Measurements from ENCODE around the gene SNX3. TPM values are rescaled to one million over a fixed set of nuclear protein-coding genes. Genes with fewer than 3 reads are reported as not detected.
"Not testable (repeated sequence)": the region's sequence is repeated elsewhere in the genome, so short reads cannot be mapped to it uniquely, and the experiment has no call there.

SNX3 gene
- total RNA-seq, 2 experiments from 2014 or later, result 85.5 to 85.6 TPM

DNA sequence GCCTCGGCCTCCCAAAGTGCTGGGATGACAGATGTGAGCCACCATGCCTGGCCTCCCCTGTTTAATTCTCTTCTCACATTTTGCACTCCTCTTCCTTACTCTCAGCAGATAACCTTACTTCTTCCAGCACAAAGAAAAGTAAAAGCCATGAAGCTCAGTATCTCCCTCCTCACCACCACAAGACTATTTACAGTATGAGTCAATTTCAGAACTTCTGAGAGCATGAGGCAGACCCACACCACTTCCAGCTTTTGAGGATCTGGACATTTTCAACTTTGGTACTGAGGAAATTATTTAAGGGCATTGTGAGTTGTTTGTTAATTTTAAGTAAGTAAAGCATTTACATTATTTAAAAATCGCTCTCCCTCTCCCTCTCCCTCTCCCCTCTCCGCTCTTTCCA, 8.0 kb upstream of the SNX3 start:
- CTCF ChIA-PET, result no interaction called here
- POLR2A ChIA-PET, result no interaction called here

DNA sequence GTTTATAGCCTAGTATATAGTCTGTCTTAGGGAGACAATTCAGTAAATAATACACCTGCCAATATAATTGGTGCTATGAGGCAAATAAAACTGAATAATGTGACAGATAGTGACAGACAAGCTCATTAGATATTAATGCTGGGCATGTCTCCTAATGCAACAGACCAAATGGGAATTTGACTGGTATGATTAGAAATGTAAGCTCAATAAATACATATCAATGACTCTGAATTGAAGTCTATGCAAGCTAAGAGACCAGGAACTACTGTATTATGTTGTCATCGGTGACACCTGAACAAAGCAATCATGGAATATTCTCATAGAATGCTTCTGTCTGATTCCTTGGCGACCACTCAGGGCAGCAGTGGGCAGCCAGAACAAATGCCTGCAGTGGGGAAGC, 2.5 kb upstream of the SNX3 start:
- POLR2A ChIA-PET, result no interaction called here
- CTCF ChIA-PET, result interaction anchor here (0.9 kb wide), 1 partner anchor 8 kb away, joined by 3 read pairs; no protein-coding TSS in a partner anchor

DNA sequence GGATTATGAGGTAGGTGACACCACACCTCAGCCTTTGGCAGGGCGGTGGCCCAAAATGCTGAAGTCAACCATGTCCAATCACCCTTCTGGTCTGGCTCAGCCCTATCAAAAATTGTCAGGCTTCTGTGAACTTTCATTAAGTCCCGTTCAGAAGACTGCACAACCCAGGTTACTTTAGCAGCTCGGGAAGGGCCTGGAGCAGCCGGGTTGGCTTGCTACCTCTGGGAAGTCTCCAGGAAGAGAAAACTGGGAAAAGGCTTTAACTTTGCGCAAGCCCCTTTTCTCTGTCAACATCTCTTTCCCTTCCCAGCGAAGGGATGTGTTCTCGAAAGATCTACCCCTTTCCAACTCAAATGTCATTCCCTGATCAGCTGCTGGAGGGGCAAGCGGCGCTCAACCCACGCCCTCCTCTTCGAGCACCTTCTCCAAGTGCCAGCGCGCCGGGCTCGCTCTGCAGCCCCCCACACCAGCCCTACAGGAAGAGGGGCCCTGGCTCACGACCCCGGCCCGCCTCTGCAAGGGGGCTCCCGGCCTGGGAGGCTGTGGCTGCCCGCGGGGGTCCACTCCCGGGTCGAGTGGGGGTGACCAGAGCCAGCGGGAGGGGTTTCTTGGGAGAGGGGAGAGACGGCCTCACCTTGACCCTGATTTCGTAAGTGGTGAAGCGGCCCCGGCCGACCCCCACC, 573 bp downstream of the SNX3 start:
- CTCF ChIA-PET, result interaction anchor here (1.2 kb wide), 1 partner anchor 19 kb away, joined by 3 read pairs; no protein-coding TSS in a partner anchor
- POLR2A ChIA-PET, result interaction anchor here (0.8 to 1.2 kb wide), 2 partner anchors 9 to 35 kb away, joined by 3 to 7 read pairs; no protein-coding TSS in a partner anchor

DNA sequence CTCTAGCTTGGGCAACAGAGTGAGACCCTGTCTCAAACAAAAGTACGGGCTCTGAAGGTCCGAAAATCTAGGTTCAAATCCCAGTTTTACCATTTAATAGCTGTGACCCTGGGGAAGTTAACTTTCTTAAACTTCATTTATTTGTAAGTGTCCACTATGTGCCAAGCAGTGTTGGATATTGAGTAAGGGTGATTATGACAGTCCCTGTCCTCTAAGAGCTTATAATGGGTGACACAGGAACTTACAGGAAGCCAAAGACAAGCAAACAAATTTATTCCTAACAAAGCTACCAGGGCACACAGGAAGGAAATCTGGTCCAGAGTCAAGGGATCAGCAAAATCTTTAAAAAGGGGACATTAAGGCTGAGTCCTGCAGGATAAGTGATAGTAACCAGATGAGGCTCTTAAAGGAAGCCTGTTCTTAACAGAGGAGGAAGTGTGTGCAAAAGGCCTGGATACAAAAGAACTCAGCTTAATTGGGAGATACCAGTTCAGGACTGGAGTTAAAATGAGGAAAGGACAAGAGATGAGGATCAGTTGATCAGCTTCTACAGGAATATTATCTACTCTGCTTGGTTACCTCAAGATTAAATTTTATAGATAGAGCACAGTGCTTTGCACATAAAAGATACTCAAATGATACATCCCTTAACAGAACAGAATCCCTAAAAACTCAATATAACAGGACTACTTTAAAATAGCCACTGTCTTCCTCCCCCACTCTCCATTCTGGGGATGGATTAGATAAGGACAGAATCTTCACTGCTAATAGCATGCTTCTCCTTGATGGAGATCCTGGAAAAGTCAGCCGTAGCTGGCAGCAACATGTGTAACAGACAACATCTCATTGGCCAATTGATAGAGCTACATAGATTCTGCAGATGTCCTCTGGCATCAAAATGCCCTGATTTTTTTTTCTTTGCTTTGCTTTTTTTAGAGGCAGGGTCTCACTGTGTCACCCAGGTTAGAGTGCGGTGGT, 6.1 kb downstream of the SNX3 start:
- ChIA-PET POLR2A (no interaction called here), CTCF (interaction anchor here (1.1 kb wide), 1 partner anchor 9 kb away, joined by 3 read pairs; no protein-coding TSS in a partner anchor)

DNA sequence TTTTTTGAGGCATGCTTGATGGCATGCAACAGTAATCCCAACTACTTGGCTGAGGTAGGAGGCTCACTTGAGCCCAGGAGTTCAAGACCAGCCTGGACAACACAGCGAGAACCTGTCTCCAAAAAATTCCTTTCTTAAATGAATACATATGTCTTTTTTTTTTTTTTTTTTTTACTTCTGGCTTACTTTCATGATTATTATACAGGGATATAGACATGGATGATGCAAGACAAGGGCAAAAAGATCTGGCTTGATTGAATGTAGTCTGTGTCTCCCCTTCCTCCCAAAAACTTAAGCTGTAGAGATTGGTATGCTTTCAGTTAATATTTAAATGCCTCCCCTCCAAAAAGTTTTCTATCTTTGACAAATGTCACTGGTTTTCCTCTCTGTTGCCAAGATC, 7.6 kb downstream of the SNX3 start:
- POLR2A ChIA-PET, result interaction anchor here (0.6 kb wide), 1 partner anchor 305 kb away, joined by 3 read pairs; no protein-coding TSS in a partner anchor
- CTCF ChIA-PET, result interaction anchor here (0.5 to 0.7 kb wide), 2 partner anchors 21 to 70 kb away, joined by 3 to 4 read pairs; no protein-coding TSS in a partner anchor

DNA sequence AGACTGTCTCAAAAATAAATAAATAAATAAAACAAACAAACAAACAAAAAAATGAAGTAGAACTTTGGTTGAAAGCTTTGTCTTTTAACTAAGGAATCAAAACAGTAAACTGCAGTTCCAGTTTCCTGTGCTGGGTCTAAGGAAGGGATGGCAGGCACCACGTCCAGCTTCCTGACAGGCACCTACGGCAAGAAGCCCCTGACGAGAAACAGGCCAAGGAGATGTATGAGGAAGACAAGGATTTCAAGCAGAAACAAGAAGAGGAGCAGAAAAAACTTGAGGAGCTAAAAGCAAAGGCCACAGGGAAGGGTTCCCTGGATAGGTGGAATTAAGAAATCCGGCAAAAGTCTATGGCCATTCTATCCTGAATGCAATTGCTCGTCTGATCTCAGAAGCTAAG, 8.8 kb downstream of the SNX3 start:
- ChIA-PET POLR2A (no interaction called here), CTCF (interaction anchor here (0.7 kb wide), 1 partner anchor 189 kb away, joined by 3 read pairs; no protein-coding TSS in a partner anchor)

DNA sequence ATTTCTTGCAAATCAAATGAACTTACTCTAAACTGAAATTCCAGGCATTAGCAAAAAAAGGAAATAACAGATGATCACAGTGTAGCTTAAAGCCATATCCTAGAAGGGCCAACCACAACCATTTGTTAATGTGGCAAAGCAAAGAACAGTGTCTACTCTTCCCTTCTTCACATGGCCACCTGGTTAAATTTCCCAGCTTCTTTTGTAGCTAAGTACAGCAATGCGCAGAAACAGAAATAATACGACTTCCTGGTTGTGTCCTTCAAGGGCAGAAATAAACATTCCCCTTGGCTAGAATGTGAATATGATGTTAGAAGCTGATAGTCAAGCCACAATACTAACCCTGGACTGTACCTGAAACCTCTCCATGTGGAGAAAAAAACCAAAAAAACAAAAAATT, 9.6 kb downstream of the SNX3 start:
- POLR2A ChIA-PET, result interaction anchor here (0.6 to 1.0 kb wide), 2 partner anchors 9 to 361 kb away, joined by 3 to 5 read pairs; partner anchors contain the start of gene SNX3

DNA sequence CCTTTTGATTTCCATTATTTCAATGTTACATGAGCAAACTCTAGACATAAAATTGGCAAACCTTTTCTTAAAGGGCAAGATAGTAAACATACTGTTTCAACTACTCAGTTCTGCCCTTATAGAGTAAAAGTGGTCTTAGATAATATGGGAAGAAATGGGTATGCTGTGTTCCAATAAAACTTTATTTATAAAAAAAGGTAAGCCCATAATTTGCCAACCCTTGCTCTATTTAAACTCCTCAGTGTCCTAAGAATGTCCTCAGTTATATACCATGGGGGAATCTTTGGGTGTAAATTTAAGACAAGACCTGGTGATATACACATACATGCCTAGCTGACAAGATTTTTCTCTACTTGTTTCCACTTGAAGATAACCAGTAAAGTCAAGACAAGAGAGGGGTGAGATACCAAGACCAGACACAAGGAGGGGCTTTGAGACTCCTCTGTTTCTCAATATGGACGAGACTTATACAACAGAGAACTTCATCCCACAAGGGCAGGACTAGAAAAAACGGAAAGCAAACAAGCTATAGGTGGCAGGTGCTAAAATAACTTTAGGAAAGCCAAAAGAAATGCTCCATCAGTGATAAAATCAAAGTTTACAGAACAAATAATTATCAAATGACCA, 10.5 kb downstream of the SNX3 start:
- ChIA-PET POLR2A (interaction anchor here (1.0 kb wide), 1 partner anchor 10 kb away, joined by 3 read pairs; the partner anchor contains the start of gene SNX3), CTCF (no interaction called here)

More for the DNA sequence above, 9.6 kb downstream of the SNX3 start:
- CTCF ChIA-PET, result interaction anchor here (0.6 kb wide), 1 partner anchor 1167 kb away, joined by 3 read pairs; no protein-coding TSS in a partner anchor

DNA sequence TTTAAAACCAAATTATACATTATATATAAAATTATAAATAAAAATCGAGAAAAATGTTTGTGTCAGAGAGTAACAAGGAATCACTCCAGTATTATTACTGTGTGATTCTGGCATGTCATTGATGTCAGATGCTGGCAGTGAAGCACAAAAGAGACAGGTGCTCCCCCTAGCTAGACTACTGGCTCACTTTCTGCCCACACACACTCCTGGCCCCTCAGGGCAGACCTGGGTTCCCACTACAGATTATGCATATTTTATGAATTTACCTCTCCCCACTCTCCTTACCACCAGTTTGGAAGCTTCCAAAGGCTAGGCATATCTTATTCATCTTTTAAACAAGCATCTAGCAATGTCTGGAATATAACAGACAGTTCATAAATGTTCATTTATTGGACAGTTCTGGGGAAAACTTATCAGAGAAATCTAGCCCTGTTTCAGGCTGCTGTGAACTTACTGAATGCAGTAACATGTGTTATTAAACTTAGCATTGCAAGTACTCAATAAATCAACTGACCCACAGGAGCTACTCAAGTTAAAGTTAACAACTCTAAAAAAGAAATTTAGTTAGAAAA, 12.8 kb downstream of the SNX3 start:
- ChIA-PET CTCF (no interaction called here), POLR2A (no interaction called here)

DNA sequence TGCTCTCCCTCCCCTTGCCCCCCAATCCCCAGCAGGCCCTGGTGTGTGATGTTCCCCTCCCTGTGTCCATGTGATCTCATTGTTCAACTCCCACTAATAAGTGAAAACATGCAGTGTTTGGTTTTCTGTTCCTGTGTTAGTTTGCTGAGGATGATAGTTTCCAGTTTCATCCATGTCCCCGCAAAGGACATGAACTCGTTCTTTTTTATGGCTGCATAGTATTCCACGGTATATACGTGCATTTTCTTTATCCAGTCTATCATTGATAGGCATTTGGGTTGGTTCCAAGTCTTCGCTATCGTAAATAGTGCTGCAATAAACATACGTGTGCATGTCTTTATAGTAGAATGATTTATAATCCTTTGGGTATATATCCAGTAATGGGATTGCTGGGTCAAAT, 15.7 kb downstream of the SNX3 start:
- POLR2A ChIA-PET, CTCF ChIA-PET: not testable (repeated sequence)

DNA sequence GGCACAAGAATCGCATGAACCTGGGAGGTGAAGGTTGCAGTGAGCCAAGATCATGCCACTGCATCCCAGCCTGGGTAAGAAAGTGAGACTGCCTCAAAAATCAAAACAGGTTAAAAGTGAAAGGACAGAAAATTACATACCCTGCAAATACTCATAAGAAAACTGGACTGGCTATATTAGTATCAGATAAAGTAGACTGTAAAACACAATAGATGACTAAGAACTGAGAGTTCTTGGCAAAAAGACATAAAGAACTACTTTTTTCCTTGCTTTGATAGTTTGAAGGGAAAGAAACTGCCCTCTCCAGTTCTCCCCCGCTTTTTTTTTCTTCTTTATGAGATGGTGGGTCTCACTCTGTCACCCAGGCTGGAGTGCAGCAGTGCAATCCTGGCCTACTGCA, 17.0 kb downstream of the SNX3 start:
- ChIA-PET CTCF (no interaction called here), POLR2A (no interaction called here)

DNA sequence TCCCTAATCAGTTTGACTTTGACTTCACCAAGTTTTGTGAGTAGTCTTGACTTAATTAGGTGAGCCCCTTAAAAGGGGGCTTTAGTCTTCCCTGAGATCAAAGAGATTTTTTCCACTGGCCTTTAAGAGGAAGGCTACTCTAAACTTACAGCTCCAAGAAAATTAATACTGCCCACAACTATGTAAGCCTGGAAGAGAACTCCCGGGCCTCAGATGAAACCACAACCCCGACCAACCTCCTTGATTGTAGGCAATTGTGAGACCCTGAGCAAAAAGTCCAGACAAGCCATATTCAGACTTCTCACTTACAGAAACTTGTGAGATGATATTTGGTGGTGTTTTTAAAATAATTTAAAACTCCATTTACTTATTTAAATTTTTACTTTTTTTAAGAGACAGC, 18.1 kb downstream of the SNX3 start:
- CTCF ChIA-PET, result no interaction called here
- POLR2A ChIA-PET, result no interaction called here

DNA sequence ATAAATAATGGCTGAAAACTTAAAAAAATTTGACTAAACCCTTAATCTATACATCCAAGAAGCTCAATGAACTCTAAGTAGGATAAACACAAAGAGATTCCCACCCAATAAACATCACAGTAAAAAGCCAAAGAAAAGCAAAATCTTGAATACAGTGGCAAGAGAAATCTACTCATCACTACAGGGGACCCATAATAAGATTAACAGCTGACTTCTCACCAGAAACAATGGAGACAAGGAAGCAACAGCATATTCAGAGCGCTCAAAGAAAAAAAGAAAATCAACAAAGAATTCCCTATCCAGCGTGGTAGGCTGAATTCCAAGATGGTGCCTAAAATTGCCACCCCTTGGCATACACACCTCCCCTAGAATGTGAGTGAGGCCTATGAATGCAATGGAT, 18.6 kb downstream of the SNX3 start:
- ChIA-PET CTCF (no interaction called here), POLR2A (no interaction called here)

DNA sequence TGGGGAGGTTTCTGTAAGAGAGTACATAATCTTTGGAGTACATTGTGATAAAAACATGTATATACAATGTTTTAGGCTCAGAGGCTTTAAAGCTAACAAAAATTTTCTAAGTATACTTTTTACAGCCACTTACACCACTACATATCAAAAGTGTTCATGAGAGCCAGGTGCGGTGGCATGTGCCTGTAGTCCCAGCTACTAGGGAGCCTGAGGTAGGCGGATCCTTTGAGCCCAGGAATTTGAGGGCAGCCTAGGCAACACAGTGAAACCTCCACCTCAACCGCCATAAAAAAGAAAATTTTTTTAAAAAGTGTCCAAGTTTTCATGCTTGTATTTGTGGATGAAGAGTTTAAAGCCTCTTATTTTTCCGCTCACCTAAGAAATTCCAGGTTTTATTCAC, 22.5 kb downstream of the SNX3 start:
- CTCF ChIA-PET, result no interaction called here
- POLR2A ChIA-PET, result no interaction called here

DNA sequence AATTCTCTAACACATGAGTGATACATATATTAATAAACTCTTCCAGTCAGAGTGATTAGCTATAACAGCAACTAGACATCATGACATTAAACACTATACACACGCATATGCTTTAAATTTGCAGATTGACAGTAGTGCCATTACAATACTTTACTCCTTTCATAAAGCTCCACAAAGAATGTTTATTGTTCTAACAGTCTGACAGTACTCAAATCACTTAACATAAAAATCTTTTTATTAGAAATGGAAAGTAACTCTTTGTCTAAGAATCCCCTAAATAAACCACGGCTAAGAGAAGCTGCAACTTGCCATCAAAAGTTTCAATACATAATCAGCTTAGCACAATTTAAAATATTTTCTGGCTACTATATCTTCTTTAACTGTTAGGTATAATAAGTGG, 24.0 kb downstream of the SNX3 start:
- CTCF ChIA-PET, result no interaction called here
- POLR2A ChIA-PET, result no interaction called here

DNA sequence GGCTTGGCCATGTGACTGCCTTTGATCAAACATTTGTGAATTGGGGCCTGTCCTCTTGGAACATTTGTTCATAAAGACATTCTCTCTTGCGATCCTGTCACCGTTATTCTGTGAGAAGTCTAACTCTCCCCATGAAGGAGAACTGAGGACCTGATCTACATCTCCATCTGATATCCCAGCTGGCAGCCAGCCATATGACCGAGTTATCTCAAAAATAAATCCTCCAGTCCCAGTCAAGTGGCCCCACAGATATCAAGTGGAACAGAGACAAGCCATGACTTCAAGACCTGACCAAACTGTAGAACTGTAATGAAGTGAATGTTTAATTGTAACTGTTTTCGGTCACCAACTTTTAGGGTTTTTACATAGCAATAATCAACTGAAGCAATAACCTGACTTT, 25.7 kb downstream of the SNX3 start:
- POLR2A ChIA-PET, result no interaction called here
- CTCF ChIA-PET, result no interaction called here

DNA sequence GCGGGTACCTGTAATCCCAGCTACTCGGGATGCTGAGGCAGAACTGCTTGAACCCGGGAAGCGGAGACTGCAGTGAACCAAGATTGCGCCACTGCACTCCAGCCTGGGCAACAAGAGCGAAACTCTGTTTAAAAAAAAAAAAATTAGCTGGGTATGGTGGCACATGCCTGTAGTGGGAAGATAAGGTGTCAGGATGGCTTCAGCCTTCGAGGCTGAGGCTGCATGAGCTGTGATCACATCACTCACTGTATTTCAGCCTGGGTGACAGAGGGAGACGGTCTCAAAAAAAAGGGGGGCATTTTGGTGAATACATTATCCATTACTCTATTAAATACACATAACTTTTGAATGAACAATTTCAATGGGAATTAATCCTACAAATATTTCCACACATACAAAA, 32.4 kb downstream of the SNX3 start:
- CTCF ChIA-PET, result no interaction called here
- POLR2A ChIA-PET, result no interaction called here

DNA sequence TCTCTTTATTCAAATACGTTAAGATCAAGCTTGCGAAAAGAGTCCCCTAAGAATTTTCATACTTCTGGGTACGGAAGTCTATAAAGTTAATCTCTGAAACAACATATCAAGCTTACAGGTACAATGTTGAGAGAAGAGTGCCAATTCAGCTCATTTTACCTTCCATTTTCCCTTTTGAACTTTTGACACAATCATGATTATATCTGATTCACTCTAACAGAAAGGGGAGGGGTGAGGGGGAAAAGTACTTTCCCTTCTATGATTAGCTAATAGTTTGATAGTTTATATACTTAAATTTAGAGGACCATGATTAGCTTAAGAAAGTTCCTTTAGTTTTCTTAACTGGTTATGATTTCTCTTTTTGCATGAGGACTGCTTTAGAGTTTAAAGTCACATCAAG, 33.5 kb downstream of the SNX3 start:
- ChIA-PET POLR2A (no interaction called here), CTCF (no interaction called here)

DNA sequence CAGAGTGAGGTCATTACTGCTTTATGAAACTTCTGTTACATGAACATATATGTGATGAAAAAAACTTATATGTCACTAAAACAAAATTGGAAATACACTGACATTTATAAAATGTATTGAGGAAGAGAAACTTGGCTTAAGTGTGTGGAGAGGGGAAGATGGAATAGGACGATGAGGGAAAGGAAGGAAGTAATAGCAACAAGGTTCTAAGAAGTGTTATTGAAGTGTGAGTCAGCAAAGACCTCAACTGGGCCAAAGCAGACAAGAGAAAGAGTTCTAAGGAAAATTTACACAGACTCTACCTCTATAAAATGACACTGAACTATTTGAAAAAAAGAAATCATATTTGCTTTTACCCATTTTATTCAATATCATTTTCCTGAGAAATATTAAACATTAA, 38.3 kb downstream of the SNX3 start:
- ChIA-PET POLR2A (no interaction called here), CTCF (no interaction called here)

DNA sequence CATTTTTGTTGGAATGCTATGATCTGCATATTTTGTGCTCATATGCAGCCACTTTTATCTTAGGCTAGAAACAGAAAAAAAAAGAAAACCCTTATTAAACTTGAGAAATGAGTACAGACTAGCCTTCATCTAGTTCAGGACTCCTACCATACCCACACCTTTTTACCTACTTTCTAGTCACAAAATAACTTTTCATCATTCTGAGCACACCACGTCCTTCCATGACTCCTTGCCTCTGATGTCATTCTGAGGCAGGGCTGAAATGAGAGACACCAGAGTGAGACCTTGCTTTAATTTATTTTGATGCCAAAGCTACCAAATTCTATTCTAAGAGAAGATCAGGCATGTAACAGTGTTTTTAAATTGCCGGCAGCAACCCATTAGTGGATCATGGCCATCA, 38.8 kb downstream of the SNX3 start:
- POLR2A ChIA-PET, result no interaction called here
- CTCF ChIA-PET, result interaction anchor here (1.1 kb wide), 1 partner anchor 53 kb away, joined by 3 read pairs; no protein-coding TSS in a partner anchor

All from activated CD8-positive, alpha-beta memory T cell treated with anti-CD3 and anti-CD28 coated beads for 36 hours (primary cell).